SK-N-SH (cell line): ENCODE data around the gene YY1. TPM values are rescaled to one million over a fixed set of nuclear protein-coding genes. Genes with fewer than 3 reads are reported as not detected.

Experiments used
- CTCF ChIA-PET: fragments of 300-600, 350-600 bp; formaldehyde crosslinking; extraction: SDS; loops from one replicate; lab custom pipeline; 2021; lab: Yijun Ruan, JAX
- POLR2A ChIA-PET: fragments of 350-600 bp; sonication (Branson Sonifier 250); formaldehyde crosslinking; extraction: SDS; loops from one replicate; lab custom pipeline; 2020; ENCODE audit warnings: antibody characterized with exemption, inconsistent platforms; lab: Yijun Ruan, JAX
- DNase-seq: peaks from one replicate; pipeline ENCODE4 v3.0.0; 2012
- H2AFZ ChIP-seq: fragments of 200-600 bp; sonication (generic); 2 replicates; pipeline ENCODE4 v1.8.1; 2016; ENCODE audit warnings: antibody characterized with exemption, mild to moderate bottlenecking, low read depth
- H3F3A ChIP-seq: fragments of 200-600 bp; sonication (generic); replicated peaks from 2 replicates; pipeline ENCODE3; 2016; ENCODE audit warnings: antibody characterized with exemption, mild to moderate bottlenecking; ENCODE audit not compliant: insufficient read depth
- H3K27ac ChIP-seq, 2 experiments: fragments of 200-500 bp in 1 of 2; fragments of 200-600 bp in 1 of 2; sonication (Bioruptor generic) in 1 of 2; sonication (generic), shearing (Covaris generic) in 1 of 2; 2 replicates each; pipeline versions ENCODE4 v1.5.1 to v1.6.1; 2014 to 2016; ENCODE audit warnings: low read depth in 2 of 2, inconsistent platforms in 1 of 2, low read length in 1 of 2, mild to moderate bottlenecking in 1 of 2, mixed read lengths in 1 of 2
- H3K27me3 ChIP-seq: fragments of 200-600 bp; sonication (generic), shearing (Covaris generic); 2 replicates; pipeline ENCODE4 v1.6.1; 2016; ENCODE audit warnings: mixed run types; ENCODE audit not compliant: insufficient read depth
- H3K36me3 ChIP-seq, 2 experiments: fragments of 200-500 bp in 1 of 2; fragments of 200-600 bp in 1 of 2; sonication (Bioruptor generic) in 1 of 2; sonication (generic) in 1 of 2; replicated peaks in 1 of 2; 2 replicates each; pipeline versions ENCODE3 to v1.5.1; 2014 to 2016; ENCODE audit warnings: low read length in 1 of 2, mild to moderate bottlenecking in 1 of 2; ENCODE audit not compliant: insufficient read depth in 2 of 2, control insufficient read depth in 1 of 2
- H3K4me1 ChIP-seq, 2 experiments: fragments of 200-500 bp in 1 of 2; fragments of 200-600 bp in 1 of 2; sonication (Bioruptor generic) in 1 of 2; sonication (generic), shearing (Covaris generic) in 1 of 2; 2 replicates each; pipeline versions ENCODE4 v1.5.1 to v1.6.1; 2014 to 2016; ENCODE audit warnings: low read depth in 1 of 2, low read length in 1 of 2, mixed run types in 1 of 2; ENCODE audit not compliant: insufficient read depth in 2 of 2, control insufficient read depth in 1 of 2
- H3K4me2 ChIP-seq: fragments of 200-600 bp; sonication (generic), shearing (Covaris generic); 2 replicates; pipeline ENCODE4 v1.6.1; 2017; ENCODE audit warnings: mixed run types
- H3K4me3 ChIP-seq, 2 experiments: fragments of 200-500 bp in 1 of 2; fragments of 200-600 bp in 1 of 2; sonication (Bioruptor generic) in 1 of 2; sonication (generic), shearing (Covaris generic) in 1 of 2; 2 replicates each; pipeline versions ENCODE4 v1.5.1 to v1.8.1; 2014 to 2016; ENCODE audit warnings: low read depth in 2 of 2, inconsistent platforms in 1 of 2, low read length in 1 of 2, mild to moderate bottlenecking in 1 of 2, mixed read lengths in 1 of 2, moderate library complexity in 1 of 2
- H3K79me2 ChIP-seq: fragments of 200-600 bp; sonication (generic); 2 replicates; pipeline ENCODE4 v1.8.1; 2017; ENCODE audit warnings: mild to moderate bottlenecking; ENCODE audit not compliant: insufficient read depth
- H3K9ac ChIP-seq: fragments of 200-600 bp; sonication (generic); 2 replicates; pipeline ENCODE4 v1.6.1; 2017; ENCODE audit warnings: mixed run types
- H3K9me2 ChIP-seq: fragments of 200-600 bp; sonication (generic); 2 replicates; pipeline ENCODE4 v1.6.1; 2017; ENCODE audit warnings: mixed run types
- H3K9me3 ChIP-seq: fragments of 200-600 bp; sonication (generic); 2 replicates; pipeline ENCODE4 v1.6.1; 2017; ENCODE audit warnings: mixed run types, mild to moderate bottlenecking, moderate library complexity
- H4K20me1 ChIP-seq: fragments of 200-600 bp; sonication (generic); 2 replicates; pipeline ENCODE4 v1.6.1; 2017; ENCODE audit warnings: mild to moderate bottlenecking, mixed run types; ENCODE audit not compliant: insufficient read depth
- CHD2 ChIP-seq: fragments of 150-350 bp; IDR thresholded peaks from 2 replicates; pipeline ENCODE4 v1.6.1; 2018; ENCODE audit warnings: low read length; ENCODE audit not compliant: partially characterized antibody
- CTCF ChIP-seq: fragments of 200-600 bp; sonication (generic); IDR thresholded peaks from 2 replicates; pipeline ENCODE4 v1.6.1; 2017; ENCODE audit warnings: antibody characterized with exemption, mild to moderate bottlenecking, moderate library complexity
- ELF1 ChIP-seq: IDR thresholded peaks from 2 replicates; pipeline ENCODE4 v1.4.0; 2012
- EZH2phosphoT487 ChIP-seq: fragments of 200-600 bp; sonication (generic); IDR thresholded peaks from 2 replicates; pipeline ENCODE4 v1.6.1; 2017; ENCODE audit warnings: low read depth, mixed run types, mild to moderate bottlenecking, antibody characterized with exemption, moderate library complexity, borderline replicate concordance
- FOSL2 ChIP-seq: IDR thresholded peaks from 2 replicates; pipeline ENCODE4 v1.4.0; 2012; ENCODE audit warnings: low read depth, mild to moderate bottlenecking, moderate library complexity, borderline replicate concordance
- FOXJ3 ChIP-seq: sonication (generic); formaldehyde crosslinking; IDR thresholded peaks from 2 replicates; pipeline ENCODE4 v1.5.1; 2020; ENCODE audit warnings: mild to moderate bottlenecking, missing genetic modification reagents
- FOXM1 ChIP-seq: IDR thresholded peaks from 2 replicates; pipeline ENCODE4 v1.4.0; 2012; ENCODE audit warnings: low read depth, mild to moderate bottlenecking
- GABPA ChIP-seq: IDR thresholded peaks from 2 replicates; pipeline ENCODE4 v1.4.0; 2012; ENCODE audit warnings: low read depth, mild to moderate bottlenecking
- JUND ChIP-seq: IDR thresholded peaks from 2 replicates; pipeline ENCODE4 v1.4.0; 2012
- MEF2A ChIP-seq: IDR thresholded peaks from 2 replicates; pipeline ENCODE4 v1.4.0; 2012; ENCODE audit warnings: low read depth, borderline replicate concordance
- RAD21 ChIP-seq: IDR thresholded peaks from 2 replicates; pipeline ENCODE4 v1.6.1; 2012; ENCODE audit warnings: mild to moderate bottlenecking, low read length
- RCOR1 ChIP-seq: fragments of 150-350 bp; IDR thresholded peaks from 2 replicates; pipeline ENCODE4 v1.6.1; 2017; ENCODE audit warnings: antibody characterized with exemption, low read length
- RFX5 ChIP-seq: IDR thresholded peaks from 2 replicates; pipeline ENCODE4 v1.6.1; 2012; ENCODE audit warnings: mild to moderate bottlenecking, improper control_type of control experiment, low read length
- RXRA ChIP-seq: IDR thresholded peaks from 2 replicates; pipeline ENCODE4 v1.4.0; 2012; ENCODE audit warnings: low read depth, mild to moderate bottlenecking, borderline replicate concordance
- SMC3 ChIP-seq: IDR thresholded peaks from 2 replicates; pipeline ENCODE4 v1.6.1; 2012; ENCODE audit warnings: low read depth, low read length, improper control_type of control experiment
- TAF1 ChIP-seq: IDR thresholded peaks from 2 replicates; pipeline ENCODE4 v1.6.1; 2012; ENCODE audit warnings: low read depth, mild to moderate bottlenecking, low read length, moderate library complexity, borderline replicate concordance
- TEAD4 ChIP-seq: IDR thresholded peaks from 2 replicates; pipeline ENCODE4 v1.4.0; 2012; ENCODE audit warnings: mild to moderate bottlenecking, borderline replicate concordance; ENCODE audit not compliant: insufficient read depth
- USF2 ChIP-seq: fragments of 150-350 bp; IDR thresholded peaks from 2 replicates; pipeline ENCODE4 v1.6.1; 2017; ENCODE audit warnings: antibody characterized with exemption, low read length, low read depth, borderline replicate concordance
- YY1 ChIP-seq: IDR thresholded peaks from 2 replicates; pipeline ENCODE4 v1.4.0; 2012; ENCODE audit warnings: low read depth, mild to moderate bottlenecking
- WGBS: methylation state at CpG from one replicate; pipeline ENCODE4 v1.1.6; 2017; ENCODE audit warnings: low lambda C conversion rate; 5-methylcytosine and 5-hydroxymethylcytosine counted together
- polyA plus RNA-seq, 3 experiments: library from polyadenylated mRNA; depleted of rRNA; stranded (reverse); fragments of >200 nt; gene quantifications; 2 replicates each; pipeline ENCODE4 v1.2.3, GENCODE V29; 2012
- TF ChIP-seq, protein P1 (sequence below): IDR thresholded peaks from 2 replicates; pipeline ENCODE4 v1.4.0; 2012; ENCODE audit warnings: low read depth

YY1 gene
- polyA plus RNA-seq, 1 of the 3 experiments (the other 2 are of a cell fraction), result 18.1 TPM

DNA sequence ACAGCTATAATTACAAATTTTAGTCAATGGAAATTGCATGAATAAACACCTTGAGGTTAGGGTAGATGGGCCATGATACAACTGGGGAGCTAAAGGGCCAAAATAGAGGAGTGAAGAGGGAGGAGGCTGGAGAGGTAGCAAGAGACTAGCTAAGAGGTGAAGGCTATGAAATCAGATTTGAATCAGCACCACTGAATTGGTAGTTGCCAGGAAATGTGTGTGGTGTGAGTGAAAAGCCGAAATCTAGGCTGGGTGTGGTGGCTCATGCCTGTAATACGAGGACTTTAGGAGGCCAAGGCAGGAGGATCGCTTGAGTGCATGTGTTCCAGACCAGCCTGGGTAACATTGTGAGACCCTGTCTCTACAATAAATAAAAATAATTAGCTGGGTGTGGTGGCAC lies 22.7 kb downstream of the YY1 start:
- Histone ChIP-seq H3K27me3 (no peaks in the 10 kb centered on the region), H3K79me2 (peaks cover 100% of the 10 kb centered on the region), H3K9me2 (no peaks in the 10 kb centered on the region), H2AFZ (no peak overlapping the region), H3K4me3 (no peak overlapping the region), H3K36me3 (peaks cover 5 to 8% of the 10 kb centered on the region in 2 experiments), H3K27ac (no peak overlapping the region), H4K20me1 (peaks cover 97% of the 10 kb centered on the region), H3F3A (no peaks in the 10 kb centered on the region), H3K9ac (no peak overlapping the region), H3K4me1 (no peaks in the 10 kb centered on the region; a peak in 1 of 4 replicates), H3K9me3 (no peaks in the 10 kb centered on the region), H3K4me2 (no peak overlapping the region)
- POLR2A ChIA-PET, result no interaction called here
- CTCF ChIA-PET, result interaction anchor here (0.7 to 1.7 kb wide), 5 partner anchors 9 to 24 kb away, joined by 3 to 7 read pairs (median 5); no protein-coding TSS in a partner anchor
- 93% methylated on average over 3 of the region's 3 CpGs for WGBS
- DNase-seq, result no peak
- no peak for TF ChIP-seq TEAD4
- no peak for TF ChIP-seq RCOR1
- TF ChIP-seq EZH2phosphoT487, result no peak
- TF ChIP-seq CHD2, result no peak
- TF ChIP-seq JUND, result no peak
- TF ChIP-seq SMC3, result no peak
- TF ChIP-seq, protein P1, sequence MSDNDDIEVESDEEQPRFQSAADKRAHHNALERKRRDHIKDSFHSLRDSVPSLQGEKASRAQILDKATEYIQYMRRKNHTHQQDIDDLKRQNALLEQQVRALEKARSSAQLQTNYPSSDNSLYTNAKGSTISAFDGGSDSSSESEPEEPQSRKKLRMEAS, result no peak
- no peak for TF ChIP-seq USF2
- no peak for TF ChIP-seq CTCF
- TF ChIP-seq RXRA, result no peak
- no peak for TF ChIP-seq RAD21
- no peak for TF ChIP-seq GABPA
- TF ChIP-seq RFX5, result no peak
- TF ChIP-seq YY1, result no peak
- no peak for TF ChIP-seq MEF2A
- TF ChIP-seq FOXM1, result no peak

GRCh38 chr14:100262545-100262944 lies 23.6 kb downstream of the YY1 start:
- 90% methylated on average over 5 of the region's 5 CpGs for WGBS

More at GRCh38 chr14:100262545-100262944, 23.6 kb downstream of the YY1 start:
- peaks cover 5 to 8% of the 10 kb centered on the region in 2 experiments for H3K36me3 ChIP-seq
- H3K27me3 ChIP-seq, result no peaks in the 10 kb centered on the region
- peaks cover 100% of the 10 kb centered on the region for H3K79me2 ChIP-seq
- TF ChIP-seq JUND (no peak), EZH2phosphoT487 (no peak), FOSL2 (no peak), RFX5 (no peak), TAF1 (no peak), FOXM1 (no peak), ELF1 (no peak), FOXJ3 (CRISPR knock-in tag) (no peak)
- no peak overlapping the region for H3K27ac ChIP-seq
- no peak overlapping the region for H3K9ac ChIP-seq
- CTCF ChIA-PET, result interaction anchor here (0.9 to 1.7 kb wide), 3 partner anchors 8 to 23 kb away, joined by 5 to 7 read pairs (median 6); no protein-coding TSS in a partner anchor
- H2AFZ ChIP-seq, result no peak overlapping the region
- H3K4me2 ChIP-seq, result no peak overlapping the region
- H3K4me1 ChIP-seq, result no peaks in the 10 kb centered on the region; a peak in 1 of 4 replicates
- peaks cover 97% of the 10 kb centered on the region for H4K20me1 ChIP-seq
- no peaks in the 10 kb centered on the region for H3K9me2 ChIP-seq
- POLR2A ChIA-PET, result no interaction called here
- H3K4me3 ChIP-seq, result no peak overlapping the region
- no peak for DNase-seq
- no peaks in the 10 kb centered on the region for H3F3A ChIP-seq
- H3K9me3 ChIP-seq, result no peaks in the 10 kb centered on the region
